MCF 10A (cell line): Measurements from ENCODE around the gene ABHD12. TPM values are rescaled to one million over a fixed set of nuclear protein-coding genes. Genes with fewer than 3 reads are reported as not detected.
A peak's percentile ranks its signal among the peaks of the same experiment; 100 is the strongest.
"Not testable (repeated sequence)": the region's sequence is repeated elsewhere in the genome, so short reads cannot be mapped to it uniquely, and the experiment has no call there.

Experiments
- BruUV-seq: library from RNA; stranded (reverse); fragments of 400-500 nt; replicated peaks from 2 replicates; lab custom pipeline; 2021; lab: Mats Ljungman, UMichigan
- CTCF ChIA-PET: fragments of 300-600 bp; sonication (Branson Sonifier 250); formaldehyde crosslinking; extraction: SDS; loops from one replicate; lab custom pipeline; 2021; ENCODE audit warnings: antibody characterized with exemption, inconsistent platforms; lab: Yijun Ruan, JAX
- POLR2A ChIA-PET: fragments of 300-600, 350-650 bp; sonication (Branson Sonifier 250); formaldehyde crosslinking; extraction: SDS; loops from one replicate; lab custom pipeline; 2020; ENCODE audit warnings: antibody characterized with exemption, inconsistent platforms; lab: Yijun Ruan, JAX
- DNase-seq: peaks from one replicate; pipeline ENCODE4 v3.0.0-alpha.2; 2018; ENCODE audit not compliant: unreplicated experiment
- H3K27ac Mint-ChIP-seq: one replicate; pipeline ENCODE4 v1.8.0; 2022; ENCODE audit warnings: mild to moderate bottlenecking, low read depth, mixed read lengths; ENCODE audit not compliant: unreplicated experiment
- H3K27me3 Mint-ChIP-seq: one replicate; pipeline ENCODE4 v1.8.0; 2022; ENCODE audit warnings: mixed read lengths; ENCODE audit not compliant: insufficient read depth, unreplicated experiment
- H3K36me3 Mint-ChIP-seq: one replicate; pipeline ENCODE4 v1.8.0; 2022; ENCODE audit warnings: mild to moderate bottlenecking, moderate library complexity, mixed read lengths; ENCODE audit not compliant: insufficient read depth, unreplicated experiment
- H3K4me1 Mint-ChIP-seq: one replicate; pipeline ENCODE4 v1.8.0; 2022; ENCODE audit warnings: mixed read lengths; ENCODE audit not compliant: insufficient read depth, unreplicated experiment
- H3K4me3 Mint-ChIP-seq: one replicate; pipeline ENCODE4 v1.8.0; 2022; ENCODE audit warnings: mild to moderate bottlenecking, moderate library complexity, mixed read lengths; ENCODE audit not compliant: unreplicated experiment
- H3K9me3 Mint-ChIP-seq: one replicate; pipeline ENCODE4 v1.8.0; 2022; ENCODE audit warnings: mixed read lengths; ENCODE audit not compliant: unreplicated experiment
- CTCF ChIP-seq: fragments of 200-600 bp; IDR thresholded peaks from one replicate; pipeline ENCODE4 v1.8.0; 2022; ENCODE audit warnings: antibody characterized with exemption, mild to moderate bottlenecking; ENCODE audit not compliant: unreplicated experiment
- intact Hi-C: fragments of 100-400 bp; cut with micrococcal nuclease; formaldehyde crosslinking; loops from 2 replicates; pipeline ENCODE4 v1.14.1; 2022
- total RNA-seq: library from RNA; stranded (reverse); gene quantifications from 2 replicates; pipeline ENCODE4 v1.2.3, GENCODE V29; 2022

The ABHD12 gene
- total RNA-seq, 1 experiment from 2014 or later: 18.6 TPM

- Mint-ChIP-seq H3K4me3 (no peak overlapping the region), H3K36me3 (peaks cover 4% of the 10 kb centered on the region), H3K27ac (peak overlapping the region; percentile 39), H3K9me3 (no peaks in the 10 kb centered on the region), H3K27me3 (no peaks in the 10 kb centered on the region), H3K4me1 (peaks cover 15% of the 10 kb centered on the region)
- ChIA-PET CTCF (interaction anchor here (0.8 to 3.8 kb wide), 7 partner anchors 11 to 415 kb away, joined by 3 to 37 read pairs (median 5); partner anchors contain the start of gene APMAP), POLR2A (interaction anchor here (0.9 to 3.7 kb wide), 9 partner anchors 8 to 415 kb away, joined by 3 to 18 read pairs (median 7); partner anchors contain the start of genes APMAP, PYGB and ZNF337)
- no peak for DNase-seq
- TF ChIP-seq CTCF: no peak
- BruUV-seq: no TSS peak
- intact Hi-C loops: no loop called here
Measured at GRCh38 chr20:25408890-25409289, 18.3 kb upstream of the ABHD12 start.

- Mint-ChIP-seq H3K27ac (no peak overlapping the region), H3K9me3 (peaks cover 4% of the 10 kb centered on the region), H3K4me3 (peak overlapping the region; percentile 92), H3K27me3 (no peaks in the 10 kb centered on the region), H3K4me1 (peaks cover 15% of the 10 kb centered on the region), H3K36me3 (peaks cover 10% of the 10 kb centered on the region)
- CTCF ChIA-PET: interaction anchor here (0.7 to 3.8 kb wide), 14 partner anchors 10 to 415 kb away, joined by 3 to 37 read pairs (median 4); partner anchors contain the start of gene APMAP
- BruUV-seq: no TSS peak
- DNase-seq: no peak
- TF ChIP-seq CTCF: no peak
- POLR2A ChIA-PET: interaction anchor here (0.6 to 3.7 kb wide), 26 partner anchors 9 to 1765 kb away, joined by 3 to 19 read pairs (median 4); partner anchors contain the start of genes APMAP, PYGB and ZNF337
- intact Hi-C loops: no loop called here
Measured at GRCh38 chr20:25408170-25408547, 17.5 kb upstream of the ABHD12 start.

GRCh38 chr20:25407311-25408169 is 16.9 kb upstream of the ABHD12 start, which contains the start of gene GINS1:
GINS1 (plus strand) TSS chr20:25407673; CDS start chr20:25407821, 148 bp downstream.
- BruUV-seq: TSS peak; percentile 81
- ChIA-PET POLR2A (interaction anchor here (0.6 to 3.7 kb wide), 35 partner anchors 9 to 1764 kb away, joined by 3 to 19 read pairs (median 4); partner anchors contain the start of genes APMAP and PYGB), CTCF (interaction anchor here (0.5 to 3.8 kb wide), 22 partner anchors 9 to 750 kb away, joined by 3 to 37 read pairs (median 4); partner anchors contain the start of gene APMAP)
- Mint-ChIP-seq H3K27ac (peak within 1 kb of the TSS; percentile 69), H3K36me3 (peaks cover 12% of the 10 kb centered on the region), H3K4me3 (peak within 1 kb of the TSS; percentile 92), H3K9me3 (peaks cover 10% of the 10 kb centered on the region), H3K27me3 (no peaks in the 10 kb centered on the region), H3K4me1 (peaks cover 15% of the 10 kb centered on the region)
- intact Hi-C loops: no loop called here
- TF ChIP-seq CTCF: no peak
- peak; percentile 90 for DNase-seq

GRCh38 chr20:25402583-25402982 is 11.9 kb upstream of the ABHD12 start:
- POLR2A ChIA-PET: no interaction called here
- no peak for DNase-seq
- CTCF ChIA-PET: interaction anchor here (0.7 to 1.8 kb wide), 3 partner anchors 137 to 482 kb away, joined by 3 to 7 read pairs (median 5); no protein-coding TSS in a partner anchor
- H3K36me3 Mint-ChIP-seq: peaks cover 8% of the 10 kb centered on the region
- H3K4me1 Mint-ChIP-seq: no peaks in the 10 kb centered on the region
- H3K27ac Mint-ChIP-seq: no peak overlapping the region
- H3K4me3 Mint-ChIP-seq: no peak overlapping the region
- intact Hi-C loops: no loop called here
- no peaks in the 10 kb centered on the region for H3K27me3 Mint-ChIP-seq
- BruUV-seq: no TSS peak
- TF ChIP-seq CTCF: no peak
- H3K9me3 Mint-ChIP-seq: peaks cover 14% of the 10 kb centered on the region

GRCh38 chr20:25400291-25400732 is 9.7 kb upstream of the ABHD12 start:
- H3K4me1 Mint-ChIP-seq, DNase-seq: not testable (repeated sequence)

More at GRCh38 chr20:25400291-25400732, 9.7 kb upstream of the ABHD12 start:
- H3K36me3 Mint-ChIP-seq, H3K4me3 Mint-ChIP-seq, intact Hi-C loops, H3K27me3 Mint-ChIP-seq, BruUV-seq, H3K27ac Mint-ChIP-seq: not testable (repeated sequence)
- peaks cover 14% of the 10 kb centered on the region for H3K9me3 Mint-ChIP-seq
- ChIA-PET CTCF (interaction anchor here (0.6 to 6.3 kb wide), 23 partner anchors 8 to 404 kb away, joined by 3 to 104 read pairs (median 5); partner anchors contain the start of gene GINS1), POLR2A (interaction anchor here (1.1 to 2.7 kb wide), 5 partner anchors 7 to 407 kb away, joined by 3 to 26 read pairs (median 12); partner anchors contain the start of genes APMAP, GINS1 and PYGB)
